GM12891 (cell line): ENCODE results near the gene TENM4.

Experiments
- DNase-seq: peaks from one replicate; pipeline ENCODE4 v3.0.0; 2011; ENCODE audit warnings: low spot score; ENCODE audit not compliant: insufficient read length
- FAIRE-seq: peaks from 2 replicates; lab custom pipeline; 2011; peaks lifted over from hg19 to GRCh38; lab: Jason Lieb, UNC
- PAX5 ChIP-seq: IDR thresholded peaks from 2 replicates; pipeline ENCODE4 v1.6.1; 2011; ENCODE audit warnings: low read length, moderate library complexity, mild to moderate bottlenecking; ENCODE audit not compliant: insufficient read depth, severe bottlenecking
- POLR2A ChIP-seq: IDR thresholded peaks from 2 replicates; pipeline ENCODE4 v1.6.1; 2011; ENCODE audit warnings: low read depth, low read length, control low read depth
- POLR2AphosphoS5 ChIP-seq: IDR thresholded peaks from 2 replicates; pipeline ENCODE4 v1.6.1; 2011; ENCODE audit warnings: low read depth, low read length, control low read depth
- POU2F2 ChIP-seq: IDR thresholded peaks from 2 replicates; pipeline ENCODE4 v1.6.1; 2011; ENCODE audit warnings: low read depth, mild to moderate bottlenecking, control low read depth, low read length, moderate library complexity
- SPI1 ChIP-seq: IDR thresholded peaks from 2 replicates; pipeline ENCODE4 v1.6.1; 2011; ENCODE audit warnings: low read depth, low read length, control low read depth
- TAF1 ChIP-seq: IDR thresholded peaks from 2 replicates; pipeline ENCODE4 v1.6.1; 2011; ENCODE audit warnings: low read depth, low read length, control low read depth

Gene TENM4

DNA sequence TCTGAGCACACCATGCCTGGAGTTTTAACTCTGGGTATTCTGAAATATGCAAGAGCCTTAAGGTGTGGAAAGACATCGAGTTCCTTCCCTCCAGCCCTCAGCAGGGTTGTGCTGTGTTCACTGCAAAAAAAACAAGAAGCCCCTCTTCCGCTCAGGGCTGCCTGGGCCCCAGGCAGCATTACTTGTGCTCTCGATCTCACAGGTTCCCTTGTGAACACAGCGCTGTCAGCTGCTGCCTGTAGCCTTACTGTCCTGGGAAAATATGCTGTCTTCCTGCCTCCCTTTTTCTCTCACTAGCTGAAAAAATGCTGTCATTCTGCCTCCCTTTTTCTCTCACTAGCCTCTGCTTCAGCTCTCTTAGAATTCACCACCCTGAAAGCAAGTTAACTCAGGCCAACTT, 15.7 kb upstream of the TENM4 start:
- no peak for FAIRE-seq
- no peak for DNase-seq

DNA sequence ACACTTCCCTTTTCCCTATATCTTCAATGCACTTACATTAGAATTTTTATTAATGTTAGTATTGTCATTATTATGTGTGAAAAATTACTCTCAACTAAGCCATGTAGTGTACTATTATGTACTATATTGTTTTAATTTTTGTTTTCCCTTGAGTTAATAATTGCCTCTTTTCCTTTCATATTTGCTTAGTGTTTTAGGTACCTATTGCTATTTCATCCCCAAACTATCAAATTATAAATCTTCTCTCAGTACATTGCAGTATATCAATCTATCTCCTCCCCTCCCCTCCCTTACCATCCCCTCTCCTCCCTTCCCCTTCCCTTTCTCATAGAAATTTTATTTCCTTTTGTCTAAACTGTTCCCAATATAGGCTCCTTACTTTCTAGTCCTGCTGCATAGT, 12.8 kb upstream of the TENM4 start:
- no peak for TF ChIP-seq POLR2AphosphoS5
- no peak for TF ChIP-seq POLR2A
- TF ChIP-seq TAF1 = no peak
- no peak for TF ChIP-seq POU2F2
- no peak for TF ChIP-seq SPI1
- TF ChIP-seq PAX5 = no peak
- DNase-seq = no peak
- FAIRE-seq = no peak

More for the DNA sequence above, 15.7 kb upstream of the TENM4 start:
- no peak for TF ChIP-seq POLR2AphosphoS5
- no peak for TF ChIP-seq TAF1
- no peak for TF ChIP-seq SPI1
- TF ChIP-seq PAX5 = no peak
- TF ChIP-seq POLR2A = no peak
- no peak for TF ChIP-seq POU2F2

- DNase-seq (no peak), FAIRE-seq (no peak)
- TF ChIP-seq POLR2A = no peak
- peak; percentile 89 for TF ChIP-seq SPI1
Observed at GRCh38 chr11:79449040-79449439, 8.2 kb upstream of the TENM4 start.

DNA sequence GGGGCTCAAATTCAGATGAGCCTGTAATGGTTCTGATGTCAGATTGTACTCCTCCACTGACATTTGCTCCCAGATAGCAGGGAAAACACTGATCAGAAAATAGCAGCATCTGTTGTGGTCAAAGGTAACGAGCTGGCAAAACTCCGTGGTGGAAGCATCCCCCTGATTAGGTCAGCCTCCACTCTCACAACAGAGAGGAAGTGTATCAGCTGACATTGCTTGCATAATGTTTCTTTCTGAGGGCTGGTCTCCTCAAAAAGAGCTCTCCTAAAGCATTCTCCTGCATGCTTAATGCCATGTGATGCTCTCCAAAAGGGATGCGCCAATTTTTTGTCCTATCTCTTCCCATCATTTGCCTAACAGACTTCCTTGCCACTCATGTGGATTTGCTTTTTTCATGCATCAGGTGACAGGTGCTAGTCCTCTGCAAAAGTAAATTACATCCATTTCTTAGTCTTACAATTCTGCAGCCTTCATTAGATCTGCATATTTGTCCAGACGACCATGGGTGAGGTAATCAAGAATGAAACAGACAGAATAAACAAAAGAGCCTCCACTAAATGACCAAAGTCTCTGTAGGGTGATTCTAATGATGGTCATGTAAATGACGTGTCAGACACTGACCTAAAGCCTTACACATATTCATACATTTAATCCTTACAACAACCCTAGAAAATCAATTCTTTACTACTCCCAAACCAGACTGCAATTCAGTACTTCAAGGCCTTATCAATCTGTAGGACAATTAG, 6.4 kb upstream of the TENM4 start:
- no peak for DNase-seq
- TF ChIP-seq SPI1 (peak; percentile 53), POU2F2 (no peak)
- FAIRE-seq = no peak

GRCh38 chr11:79444923-79445322, 4.1 kb upstream of the TENM4 start:
- no peak for DNase-seq
- TF ChIP-seq PAX5 (no peak), TAF1 (no peak), POU2F2 (no peak), POLR2A (no peak), POLR2AphosphoS5 (no peak), SPI1 (no peak)

DNA sequence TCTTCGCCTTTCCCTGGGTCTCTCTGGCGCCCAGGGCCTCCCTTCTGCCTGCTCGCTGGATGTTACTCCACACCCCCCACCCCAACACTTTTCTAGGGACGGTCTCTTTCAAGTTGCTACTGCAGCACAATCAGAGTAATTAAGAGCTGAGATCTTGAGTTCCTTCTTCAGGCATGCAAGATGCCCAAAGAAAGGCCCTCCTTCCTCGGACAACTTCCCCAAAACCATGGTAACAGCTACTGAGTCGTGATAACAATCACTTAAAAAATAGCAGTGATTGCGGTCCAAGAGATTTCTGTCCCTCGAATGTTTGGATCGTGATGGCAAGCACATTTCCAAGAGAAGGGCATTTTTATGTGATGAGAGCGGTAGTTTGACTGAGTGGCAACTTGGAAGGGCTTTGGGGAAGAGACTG, 638 bp upstream of the TENM4 start:
- DNase-seq (no peak), FAIRE-seq (no peak)
- TF ChIP-seq POU2F2 (no peak), POLR2A (no peak), TAF1 (no peak), PAX5 (no peak), POLR2AphosphoS5 (no peak), SPI1 (no peak)

More at GRCh38 chr11:79444923-79445322, 4.1 kb upstream of the TENM4 start:
- no peak for FAIRE-seq

GRCh38 chr11:79439886-79440570, 802 bp downstream of the TENM4 start:
- no peak for FAIRE-seq
- no peak for TF ChIP-seq PAX5
- no peak for TF ChIP-seq TAF1
- TF ChIP-seq POLR2AphosphoS5 = no peak
- TF ChIP-seq SPI1 = no peak
- TF ChIP-seq POLR2A = no peak
- no peak for TF ChIP-seq POU2F2
- DNase-seq = no peak

DNA sequence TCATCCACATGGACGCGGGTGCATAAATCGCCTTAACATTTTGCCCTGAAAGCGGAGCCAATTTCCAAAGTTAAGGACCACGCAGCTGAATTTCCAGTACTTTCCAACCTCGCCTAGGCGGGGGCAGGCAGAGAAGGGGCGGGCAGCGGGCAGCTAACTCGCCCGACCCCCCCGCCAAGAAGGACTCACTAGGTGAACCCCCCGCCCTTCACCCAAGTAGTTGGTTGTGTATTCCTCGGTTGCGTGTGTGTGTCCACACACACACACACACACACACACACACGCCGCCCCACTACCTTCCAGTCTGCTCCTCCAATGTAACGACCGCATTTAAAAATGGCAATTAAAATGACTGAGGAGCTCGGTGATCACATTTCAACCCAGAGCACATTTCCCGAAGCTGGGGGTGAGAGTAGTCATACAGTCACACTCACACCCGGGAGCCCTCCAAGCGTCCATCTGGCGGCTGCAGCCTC, 1.4 kb downstream of the TENM4 start:
- no peak for DNase-seq

DNA sequence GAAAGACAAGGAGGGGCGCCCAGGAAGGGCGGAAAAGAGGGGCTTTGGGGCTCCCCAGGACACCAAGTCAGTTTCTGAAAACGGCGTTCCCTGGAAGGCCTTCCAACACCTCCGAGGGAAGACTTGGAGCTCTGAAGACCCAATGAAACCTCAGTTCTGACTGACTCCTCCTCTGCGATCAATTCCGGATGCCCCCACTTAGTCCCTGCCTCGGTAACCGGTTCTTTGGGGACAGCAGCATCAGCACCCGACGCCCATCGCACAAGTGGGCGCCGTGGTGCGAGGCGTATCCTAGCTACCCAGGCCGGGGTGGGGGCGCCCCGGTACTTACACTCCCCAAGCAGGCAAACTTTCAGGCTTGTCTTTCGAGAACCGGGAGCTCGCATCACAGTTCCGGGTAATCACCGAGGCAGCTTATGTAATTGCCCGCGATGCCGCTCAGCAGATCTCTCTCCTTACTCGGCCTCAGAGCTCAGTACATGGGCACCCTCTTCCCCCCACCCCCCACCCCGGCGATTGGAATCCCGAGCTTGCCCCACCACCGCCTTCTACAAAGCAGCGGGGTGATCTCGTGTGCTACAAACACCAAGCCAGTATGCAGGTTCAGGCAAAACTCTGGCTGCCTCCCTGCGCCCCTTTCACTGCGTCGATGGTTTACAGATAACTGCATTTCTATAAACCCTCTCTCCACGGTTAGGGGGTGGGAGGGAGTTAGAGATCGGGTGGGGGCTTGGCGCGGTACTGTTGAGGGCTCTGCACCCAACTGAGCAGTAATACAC, 2.0 kb downstream of the TENM4 start:
- no peak for DNase-seq
- no peak for TF ChIP-seq POLR2A
- no peak for TF ChIP-seq PAX5
- TF ChIP-seq POLR2AphosphoS5 = no peak
- TF ChIP-seq SPI1 = no peak
- no peak for TF ChIP-seq POU2F2
- no peak for TF ChIP-seq TAF1
- no peak for FAIRE-seq

More for the DNA sequence above, 1.4 kb downstream of the TENM4 start:
- FAIRE-seq = no peak
- TF ChIP-seq TAF1 (no peak), POLR2A (no peak), SPI1 (no peak), POLR2AphosphoS5 (no peak), POU2F2 (no peak), PAX5 (no peak)
